NCI-H2029 treated with DMSO at 0.1 percent for 48 hours (cell line): ENCODE measurements around the gene TBC1D1.
A peak's percentile ranks its signal among the peaks of the same experiment; 100 is the strongest.

Experiments
- DNase-seq: peaks from one replicate; lab custom pipeline; 2025; lab: John Stamatoyannopoulos, UW

The TBC1D1 gene

DNA sequence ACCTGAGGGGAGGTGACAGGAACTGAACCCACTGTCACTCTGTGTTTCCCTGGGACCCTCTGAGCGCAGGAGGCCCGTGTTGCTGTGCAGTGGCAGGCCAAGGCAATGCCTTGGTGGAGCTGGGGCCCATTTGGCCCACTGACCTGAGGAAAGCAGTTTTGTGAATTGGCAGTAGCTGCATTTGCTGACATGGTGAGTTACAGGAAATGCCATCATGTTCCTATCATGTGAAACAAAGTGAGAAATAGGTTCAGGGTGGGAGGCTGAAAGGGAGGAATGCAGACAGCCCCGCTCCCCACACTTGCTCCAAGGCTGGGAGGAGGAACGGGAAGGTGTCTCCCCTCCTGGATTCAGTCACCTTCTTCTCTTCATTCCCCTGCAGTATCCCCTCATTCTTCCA, 215.4 kb downstream of the TBC1D1 start:
- DNase-seq, result no peak

DNA sequence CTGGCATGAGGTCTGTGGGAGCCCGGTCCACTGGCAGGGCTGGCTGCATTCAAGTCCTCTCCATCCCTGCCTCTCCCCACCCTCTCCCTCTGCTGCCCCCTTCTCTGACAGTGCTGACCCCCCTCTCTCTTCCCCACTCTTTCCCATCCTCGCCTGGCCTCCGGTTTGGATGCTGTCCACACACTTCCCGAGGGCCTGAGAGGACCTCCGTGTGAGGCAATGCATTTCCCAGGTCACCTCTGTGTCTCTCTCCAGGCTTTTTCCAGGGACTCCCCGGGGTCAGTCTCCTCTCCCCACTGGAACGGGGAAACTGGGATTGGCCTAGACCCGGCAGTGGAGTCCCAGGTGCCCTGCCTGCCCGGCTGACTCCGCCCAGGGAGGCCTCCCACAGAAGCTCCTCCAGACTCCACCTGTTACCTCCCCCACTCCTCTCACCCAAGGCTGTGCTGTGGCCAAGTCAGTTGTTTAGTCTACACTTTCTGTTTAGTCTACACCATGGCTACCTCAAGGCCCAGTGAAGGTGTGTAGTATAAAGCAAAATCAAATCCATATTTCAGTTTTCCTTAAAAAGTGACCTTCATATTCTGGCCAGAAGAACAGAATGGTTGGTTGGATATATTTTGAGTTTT, 216.1 kb downstream of the TBC1D1 start:
- peak; percentile 3 for DNase-seq

GRCh38 chr4:38107818-38108217, 216.9 kb downstream of the TBC1D1 start:
- DNase-seq, result no peak

GRCh38 chr4:38109370-38109769, 218.5 kb downstream of the TBC1D1 start:
- DNase-seq, result no peak

DNA sequence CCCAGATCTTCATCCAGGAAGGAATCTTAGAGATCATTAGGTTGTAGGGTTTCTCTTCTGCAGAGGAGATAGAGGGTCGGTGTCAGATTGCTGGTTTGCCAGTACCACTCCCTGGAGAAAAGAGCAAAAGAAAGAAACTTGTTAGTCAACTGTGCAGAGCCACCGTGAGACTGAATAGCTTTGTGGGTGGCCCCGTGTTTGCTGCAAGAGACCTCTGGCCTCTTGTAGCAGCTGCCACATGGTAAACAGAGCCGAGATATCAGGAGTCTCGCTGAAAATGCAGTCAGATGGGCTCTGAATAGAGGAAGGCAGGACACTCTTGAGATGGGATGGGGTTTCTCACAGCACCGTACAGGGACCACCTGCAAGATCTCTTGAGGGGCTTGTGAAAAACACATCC, 219.0 kb downstream of the TBC1D1 start:
- no peak for DNase-seq

DNA sequence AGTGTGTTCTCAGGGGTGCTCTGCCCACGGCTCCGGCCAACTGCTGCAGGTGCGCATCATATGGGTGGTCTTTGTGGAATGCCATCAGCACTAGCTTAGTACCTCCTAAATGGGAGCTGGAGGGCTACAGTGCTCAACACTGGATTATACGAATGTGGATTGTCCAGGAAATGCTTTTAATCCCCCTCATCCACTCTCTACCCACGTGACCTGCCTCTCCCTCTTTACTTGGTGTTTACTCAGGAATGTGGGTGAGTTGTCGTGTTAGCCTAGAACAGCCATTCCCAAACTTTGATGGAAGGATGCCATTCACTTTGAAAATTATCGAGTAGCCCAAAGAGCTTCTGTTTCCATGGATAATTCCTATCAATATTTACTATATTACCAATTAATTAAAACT, 220.1 kb downstream of the TBC1D1 start:
- DNase-seq, result no peak

- DNase-seq, result no peak
Observed at GRCh38 chr4:38111717-38112116, 220.8 kb downstream of the TBC1D1 start.

GRCh38 chr4:38113132-38113531, 222.2 kb downstream of the TBC1D1 start:
- no peak for DNase-seq

- no peak for DNase-seq
Observed at GRCh38 chr4:38113551-38113950, 222.7 kb downstream of the TBC1D1 start.

GRCh38 chr4:38114386-38115150, 223.7 kb downstream of the TBC1D1 start:
- no peak for DNase-seq

- no peak for DNase-seq
Observed at GRCh38 chr4:38115601-38116000, 224.7 kb downstream of the TBC1D1 start.

- DNase-seq, result no peak
Observed at GRCh38 chr4:38117591-38117990, 226.7 kb downstream of the TBC1D1 start.

DNA sequence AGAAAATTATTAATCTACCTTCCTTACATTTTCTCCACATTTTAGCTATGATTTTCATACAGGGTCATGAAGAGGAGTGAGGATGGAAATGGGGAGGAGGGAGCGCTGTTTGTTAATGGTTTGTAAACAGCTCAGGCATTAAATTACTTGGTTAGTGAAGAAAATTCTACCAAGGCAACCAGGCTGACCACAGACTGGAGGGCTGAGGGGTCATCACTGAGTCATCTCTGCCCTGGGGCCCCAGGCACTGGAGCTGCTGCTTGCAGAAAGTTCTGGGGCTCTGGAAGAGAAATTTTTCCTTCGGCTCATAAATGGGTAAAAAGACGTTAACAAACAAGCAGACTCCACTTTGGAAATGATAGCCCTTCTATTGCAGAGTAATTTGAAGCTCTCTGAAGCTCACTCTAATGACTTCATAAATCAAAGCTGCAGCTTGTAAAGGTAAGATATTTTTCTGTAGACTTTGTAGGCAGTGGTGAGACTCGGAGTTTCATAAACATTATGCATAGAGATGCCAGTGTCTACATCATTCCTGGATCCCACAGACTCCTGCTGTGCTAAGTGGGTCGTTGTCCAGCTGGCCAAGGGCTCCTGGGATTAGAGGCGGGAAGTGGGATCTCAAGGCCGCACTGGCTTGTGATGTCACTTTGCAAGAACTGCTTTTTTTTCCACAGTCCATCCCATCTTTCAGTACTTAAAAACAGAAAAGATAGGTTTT, 228.9 kb downstream of the TBC1D1 start:
- DNase-seq, result no peak

GRCh38 chr4:38120772-38121171, 229.9 kb downstream of the TBC1D1 start:
- no peak for DNase-seq

- DNase-seq, result no peak
Observed at GRCh38 chr4:38122060-38122459, 231.2 kb downstream of the TBC1D1 start.

DNA sequence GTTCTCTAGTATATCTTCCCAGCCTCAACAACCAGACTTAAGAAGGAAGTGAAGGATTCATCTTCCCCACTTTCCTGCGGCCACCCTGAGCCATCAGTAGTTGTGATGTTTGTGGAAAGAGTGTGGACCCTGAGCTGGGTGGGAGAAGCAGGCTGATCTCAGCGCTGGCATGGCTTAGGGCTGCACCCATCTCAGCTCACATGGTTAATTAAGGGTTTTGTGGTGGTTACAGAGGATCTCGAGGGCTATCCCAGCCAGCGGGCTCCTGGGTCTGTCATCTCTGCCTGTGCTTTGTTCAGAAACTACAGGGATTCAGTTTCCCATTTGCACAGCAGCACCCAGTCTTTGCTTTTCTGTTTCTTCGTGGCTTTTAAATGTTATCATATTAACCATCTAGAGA, 232.7 kb downstream of the TBC1D1 start:
- no peak for DNase-seq

DNA sequence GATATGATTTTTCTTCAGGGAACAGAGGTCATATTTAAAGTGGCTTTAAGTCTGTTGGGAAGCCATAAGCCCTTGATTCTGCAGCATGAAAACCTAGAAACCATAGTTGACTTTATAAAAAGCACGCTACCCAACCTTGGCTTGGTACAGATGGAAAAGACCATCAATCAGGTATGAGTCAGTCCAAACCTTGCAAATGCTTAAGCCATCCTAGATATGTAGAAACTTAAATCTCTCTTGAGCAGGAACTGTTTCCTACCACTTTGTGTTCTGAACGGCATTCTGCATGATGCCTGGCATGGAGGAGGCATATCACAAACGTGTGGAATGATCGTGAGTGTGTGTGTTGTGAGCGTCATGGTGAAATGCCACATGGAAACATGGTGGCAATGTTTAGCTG, 234.1 kb downstream of the TBC1D1 start:
- no peak for DNase-seq

- no peak for DNase-seq
Observed at GRCh38 chr4:38125816-38126215, 234.9 kb downstream of the TBC1D1 start.

DNA sequence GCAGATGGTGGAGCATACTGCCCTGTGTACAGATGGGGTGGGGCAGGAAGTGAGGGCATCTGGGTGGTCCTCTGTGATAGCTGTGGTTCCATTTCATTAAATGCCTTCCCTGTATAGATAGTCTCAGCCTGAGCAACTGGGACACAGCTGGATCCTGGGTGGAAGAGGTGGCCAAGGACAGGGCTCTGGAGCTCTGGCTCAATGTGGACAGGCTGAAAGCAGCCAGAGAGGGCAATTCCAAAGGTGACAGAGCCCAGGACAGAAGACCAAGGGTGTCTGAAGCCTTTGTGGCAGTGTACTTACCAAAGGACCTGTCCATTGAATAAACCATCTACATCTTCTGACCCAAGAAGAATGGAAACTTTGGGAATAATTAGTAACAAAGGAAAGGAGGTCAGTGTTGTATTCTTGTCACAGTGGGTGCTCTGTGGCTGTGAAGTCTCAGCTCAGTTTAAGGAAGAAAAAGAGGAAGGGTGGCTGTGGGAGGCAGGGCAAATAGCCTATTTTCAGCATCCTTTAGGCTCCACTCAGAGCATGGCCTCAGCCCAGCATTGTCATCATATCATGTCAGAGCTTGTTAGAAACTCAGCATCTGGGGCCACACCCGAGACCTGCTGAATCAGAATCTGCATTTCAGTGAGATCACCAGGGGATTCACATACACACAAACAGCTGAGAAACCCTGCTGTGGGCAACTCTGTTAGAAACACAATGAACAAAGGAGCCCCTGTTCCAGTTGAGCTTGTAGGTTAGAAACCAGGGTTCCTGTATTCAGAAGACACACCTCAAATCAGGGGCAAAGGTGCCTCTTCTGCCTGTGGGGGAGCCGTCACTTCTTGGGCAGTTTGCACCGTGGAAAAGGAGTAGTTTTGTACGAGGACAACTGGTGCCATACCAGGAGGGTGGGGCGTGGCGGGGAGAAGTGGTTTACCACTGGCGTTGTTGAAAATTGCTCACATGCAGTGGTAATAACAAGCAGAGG, 237.9 kb downstream of the TBC1D1 start:
- DNase-seq, result no peak

DNA sequence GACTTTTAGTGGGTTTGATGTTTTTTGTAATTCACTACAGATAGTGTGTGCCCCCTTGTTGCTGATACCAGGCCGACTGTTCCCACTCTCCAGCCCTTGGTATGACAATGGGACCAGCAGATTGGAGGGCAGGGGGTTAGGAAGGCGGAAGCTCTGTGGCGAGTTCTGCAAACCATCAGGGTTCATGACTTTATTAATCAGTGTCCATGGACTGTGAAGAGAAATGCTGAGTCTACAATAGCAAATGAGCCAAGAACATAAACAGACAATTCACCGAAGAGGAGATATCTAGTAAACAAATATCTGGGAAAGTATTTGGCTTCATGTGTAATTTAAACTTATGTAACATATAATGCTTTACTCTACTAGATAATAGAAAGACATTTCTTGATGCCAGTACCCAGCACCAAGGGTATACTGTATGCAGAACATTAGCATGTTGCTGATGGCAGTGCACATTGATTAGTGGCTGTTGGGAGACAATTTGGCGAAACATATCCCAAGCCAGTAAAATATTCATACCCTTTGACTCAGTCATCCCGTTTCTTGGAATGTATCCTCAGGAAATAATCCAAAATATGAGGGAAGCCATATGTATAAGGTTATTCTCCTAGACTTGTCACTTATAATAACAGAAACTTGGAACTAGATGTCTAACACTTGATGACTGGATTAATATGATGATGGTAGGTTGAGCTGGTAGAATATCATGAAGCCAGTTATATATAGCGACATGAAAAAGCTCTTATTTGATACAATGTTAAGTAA, 238.8 kb downstream of the TBC1D1 start:
- no peak for DNase-seq

- no peak for DNase-seq
Observed at GRCh38 chr4:38130884-38131283, 240.0 kb downstream of the TBC1D1 start.
